HG03280 (cell line): ENCODE data around the gene MED4.
"Not testable (repeated sequence)": the region's sequence is repeated elsewhere in the genome, so short reads cannot be mapped to it uniquely, and the experiment has no call there.

Source experiments
- ATAC-seq: cut with Tn5 transposase; IDR thresholded peaks from one replicate; pipeline ENCODE4 v1.9.1; 2021; ENCODE audit warnings: mild to moderate bottlenecking, moderate library complexity; ENCODE audit not compliant: unreplicated experiment

Gene MED4

GRCh38 chr13:48096670-48097069 is 1.8 kb upstream of the MED4 start:
- ATAC-seq: no peak

DNA sequence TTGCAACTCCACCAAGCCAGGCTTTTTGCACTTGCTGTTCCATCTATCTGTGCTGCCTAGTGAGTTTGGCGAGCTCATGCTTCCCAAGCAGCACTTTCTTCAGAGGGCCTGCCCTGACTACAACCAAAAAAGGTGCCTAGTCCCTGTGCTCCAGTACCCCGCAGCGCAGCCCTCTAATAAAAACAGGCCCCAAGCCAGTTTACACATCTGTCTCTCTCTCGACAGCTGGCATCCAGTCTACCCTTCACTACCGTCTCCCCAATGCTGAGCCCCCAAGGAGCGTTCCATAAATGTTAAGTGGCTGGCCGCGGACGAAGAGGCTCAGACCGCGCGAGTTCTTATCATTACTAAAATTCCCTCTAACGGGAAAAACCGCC is 512 bp downstream of the MED4 start:
- peak; percentile 16 for ATAC-seq

GRCh38 chr13:48093588-48093987 is 1.3 kb downstream of the MED4 start:
- no peak for ATAC-seq

- no peak for ATAC-seq
Measured at GRCh38 chr13:48086272-48086671, 8.6 kb downstream of the MED4 start.

DNA sequence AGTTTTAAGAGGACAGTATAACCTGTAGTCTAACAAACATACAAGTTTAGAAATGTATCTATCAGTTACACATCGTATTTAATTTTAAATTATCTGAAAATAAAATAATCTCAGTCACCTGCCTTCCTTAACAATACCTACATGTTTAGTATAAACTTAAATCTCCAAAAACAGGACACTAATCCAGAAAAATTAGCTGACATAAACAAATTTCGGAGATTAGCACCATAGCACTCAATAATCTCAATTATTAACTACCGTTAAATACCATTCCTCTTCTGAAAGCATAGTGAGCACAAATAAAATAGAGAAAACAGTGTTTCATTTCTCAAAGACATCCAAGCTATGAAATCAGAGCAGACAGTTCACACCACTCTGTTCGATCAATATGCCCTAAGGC is 13.2 kb downstream of the MED4 start:
- ATAC-seq: no peak

- peak; percentile 95 for ATAC-seq
Measured at GRCh38 chr13:48078251-48078656, 16.6 kb downstream of the MED4 start.

- ATAC-seq: no peak
Measured at GRCh38 chr13:48074006-48074405, 20.9 kb downstream of the MED4 start.

DNA sequence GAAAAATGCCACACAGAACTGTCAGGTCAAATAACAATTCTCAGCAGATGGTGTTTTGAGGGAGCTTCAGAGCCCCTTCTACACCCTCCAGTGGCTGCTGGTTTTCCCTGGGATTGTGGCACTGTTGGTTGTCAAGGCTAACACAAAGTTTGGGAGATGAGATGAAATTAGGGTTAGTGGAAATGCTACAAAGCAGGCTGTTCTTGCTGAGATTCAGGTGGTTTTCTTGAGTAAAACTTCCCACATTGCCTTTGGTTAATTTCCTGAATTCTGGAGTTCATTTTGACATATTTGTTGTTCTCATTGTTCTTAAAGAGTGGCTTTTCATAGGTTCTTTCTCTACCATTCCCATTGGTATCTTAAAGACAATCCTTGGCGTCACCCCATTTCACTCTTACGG is 22.1 kb downstream of the MED4 start:
- no peak for ATAC-seq

DNA sequence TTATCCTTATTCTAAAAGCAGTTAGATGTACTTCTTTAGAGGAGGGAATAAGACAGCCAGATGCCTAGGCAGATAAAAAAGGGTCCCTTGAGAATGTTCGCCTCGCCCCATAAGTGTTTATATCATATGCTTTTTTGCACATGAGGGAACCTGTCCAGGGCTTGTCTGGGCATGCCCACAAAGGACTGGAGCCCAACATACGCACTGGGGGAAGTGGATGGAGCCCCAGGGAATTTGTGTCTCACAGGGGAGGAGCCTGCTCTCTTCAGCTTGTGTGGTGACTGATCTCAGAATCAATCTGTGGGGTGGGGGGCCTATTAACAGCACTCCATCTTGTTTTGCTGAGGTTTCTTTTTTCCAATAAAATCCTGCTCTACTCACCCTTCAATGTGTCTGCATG is 22.6 kb downstream of the MED4 start:
- no peak for ATAC-seq

DNA sequence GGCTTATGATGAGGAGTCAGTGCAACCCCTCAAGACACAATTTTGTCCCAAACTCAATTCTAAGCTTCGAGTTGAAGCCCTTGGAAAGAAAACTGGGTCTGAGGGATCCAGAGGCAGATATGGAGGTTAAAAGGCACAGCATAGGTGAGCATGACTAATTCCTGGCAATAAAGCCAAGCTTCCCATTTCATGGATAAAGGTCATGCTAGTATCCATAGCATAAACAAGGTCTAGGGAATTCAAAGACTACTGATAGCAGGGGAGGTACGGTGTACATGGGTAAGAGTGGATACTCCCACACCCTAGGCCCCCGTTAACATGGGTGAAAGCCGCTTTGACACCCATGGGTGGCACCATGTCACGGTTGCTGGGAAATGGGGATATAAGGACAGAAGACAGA is 24.0 kb downstream of the MED4 start:
- no peak for ATAC-seq

DNA sequence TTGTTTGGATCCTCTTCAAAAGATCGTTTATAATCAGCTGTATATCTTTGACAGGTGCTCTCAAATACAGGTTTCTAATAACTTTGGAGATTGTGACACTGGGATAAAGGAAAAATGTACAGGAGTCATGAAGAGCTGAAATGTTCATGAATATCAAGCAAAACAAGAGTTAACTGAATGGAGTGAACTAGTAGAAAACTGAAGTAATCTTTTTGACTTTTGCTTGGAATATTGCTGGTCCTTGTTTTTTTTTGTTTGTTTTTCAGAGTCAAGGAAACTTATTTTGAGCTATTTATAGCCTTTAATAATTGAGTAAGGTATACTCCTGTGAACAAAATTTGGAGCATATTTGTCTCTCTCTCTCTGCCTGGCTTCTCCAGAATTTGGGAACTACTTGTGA is 25.3 kb downstream of the MED4 start:
- ATAC-seq: no peak

DNA sequence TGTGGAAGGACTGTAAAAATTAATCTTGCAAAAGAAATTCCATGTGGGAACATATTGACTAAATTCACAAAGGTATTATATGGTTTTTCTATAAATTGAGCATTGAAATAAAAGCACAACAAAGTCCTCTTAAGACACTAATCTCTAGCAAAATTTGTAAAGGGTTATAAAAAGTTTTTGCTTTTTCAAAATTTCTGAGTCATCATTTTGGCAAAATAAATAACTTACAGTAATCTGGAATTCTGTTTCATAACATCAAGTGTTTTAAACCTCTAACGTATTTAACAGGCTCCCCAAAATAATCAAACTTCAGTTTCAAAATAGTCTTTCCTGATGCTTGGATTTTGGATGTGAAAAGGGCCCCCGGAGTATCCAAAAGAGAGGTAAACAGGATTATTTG is 26.0 kb downstream of the MED4 start:
- ATAC-seq: no peak

GRCh38 chr13:48068036-48068435 is 26.9 kb downstream of the MED4 start:
- ATAC-seq: no peak

DNA sequence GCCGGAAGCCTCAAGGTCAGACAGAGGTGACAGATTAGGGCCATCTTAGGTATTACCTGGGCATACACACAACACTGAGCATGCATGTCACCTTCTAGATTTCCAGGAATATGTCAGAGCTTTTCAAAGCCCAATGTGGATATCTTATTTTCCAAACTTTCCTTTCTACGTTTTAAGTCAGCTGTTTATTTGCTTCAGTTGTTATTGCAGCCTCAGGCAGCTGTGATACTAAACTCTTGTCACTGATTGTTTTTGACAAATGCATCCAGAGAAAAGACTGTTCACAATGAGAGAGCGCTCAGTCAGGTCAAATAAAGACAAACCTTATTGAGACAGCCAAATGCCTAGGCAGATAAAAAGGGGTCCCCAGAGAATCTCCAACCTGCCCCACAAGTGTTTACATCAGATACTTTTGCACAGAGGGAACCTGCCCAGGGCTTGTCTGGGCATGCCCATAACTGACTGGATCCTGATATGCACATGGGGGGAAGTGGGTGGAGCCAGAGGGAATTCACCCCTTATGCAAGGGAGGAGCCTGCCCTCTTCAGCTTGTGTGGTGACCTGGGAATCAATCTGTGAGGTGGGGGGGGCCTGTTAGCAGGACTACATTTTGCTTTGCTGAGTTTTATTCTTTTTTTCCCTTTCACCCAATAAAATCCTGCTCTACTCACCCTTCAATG is 28.5 kb downstream of the MED4 start:
- no peak for ATAC-seq

DNA sequence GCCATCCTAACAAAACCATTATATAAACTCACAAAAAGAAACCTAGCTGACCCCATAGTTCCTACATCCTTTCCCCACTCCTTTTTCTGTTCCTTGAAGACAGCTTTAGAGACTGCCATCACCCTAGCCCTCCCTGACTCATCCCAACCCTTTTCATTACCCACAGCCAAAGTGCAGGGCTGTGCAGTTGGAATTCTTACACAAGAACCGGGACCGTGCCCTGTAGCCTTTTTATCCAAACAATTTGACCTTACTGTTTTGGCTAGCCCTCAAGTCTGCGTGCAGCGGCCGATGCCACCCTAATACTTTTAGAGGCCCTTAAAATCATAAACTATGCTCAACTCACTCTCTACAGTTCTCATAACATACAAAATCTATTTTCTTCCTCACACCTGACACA is 35.0 kb downstream of the MED4 start:
- ATAC-seq: not testable (repeated sequence)

- ATAC-seq: not testable (repeated sequence)
Measured at GRCh38 chr13:48058536-48058935, 36.4 kb downstream of the MED4 start.

- ATAC-seq: no peak
Measured at GRCh38 chr13:48055712-48056111, 39.2 kb downstream of the MED4 start.

DNA sequence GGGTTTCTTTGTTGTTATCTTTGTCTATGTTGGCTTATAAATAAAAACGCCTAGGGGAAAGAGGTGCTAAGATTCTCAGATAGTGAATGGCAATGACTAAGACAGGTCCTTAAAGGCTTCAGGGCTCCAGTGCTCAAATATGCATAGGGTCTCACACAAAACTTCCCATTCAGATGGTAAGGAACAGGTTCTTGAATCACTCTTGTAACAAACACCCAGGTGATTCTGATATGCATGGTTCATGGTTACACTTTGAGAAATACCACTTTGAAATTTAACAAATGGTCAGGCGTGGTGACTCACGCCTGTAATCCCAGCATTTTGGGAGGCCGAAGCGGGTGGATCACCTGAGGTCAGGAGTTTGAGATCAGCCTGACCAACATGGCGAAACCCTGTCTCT is 40.3 kb downstream of the MED4 start:
- no peak for ATAC-seq

GRCh38 chr13:48050550-48050949 is 44.4 kb downstream of the MED4 start:
- no peak for ATAC-seq

GRCh38 chr13:48043789-48044503 is 51.0 kb downstream of the MED4 start:
- ATAC-seq: no peak

GRCh38 chr13:48042894-48043293 is 52.0 kb downstream of the MED4 start:
- no peak for ATAC-seq

DNA sequence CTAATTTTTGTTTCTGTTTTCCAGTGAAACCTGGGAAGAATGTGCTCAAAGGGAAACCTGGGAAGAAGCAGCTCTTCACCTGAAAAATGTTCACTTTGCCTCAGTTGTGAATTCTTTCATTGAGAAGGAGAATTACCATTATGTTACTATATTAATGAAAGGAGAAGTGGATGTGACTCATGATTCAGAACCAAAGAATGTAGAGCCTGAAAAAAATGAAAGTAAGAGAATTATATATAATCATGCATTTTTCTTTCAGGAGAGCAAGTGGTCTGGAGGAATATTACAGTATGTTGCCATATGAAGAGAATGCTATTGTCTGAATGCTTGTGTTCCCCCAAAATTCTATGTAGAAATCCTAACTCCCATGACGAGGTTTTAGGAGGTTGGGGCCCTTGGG is 54.0 kb downstream of the MED4 start:
- ATAC-seq: no peak

- no peak for ATAC-seq
Measured at GRCh38 chr13:48040049-48040448, 54.9 kb downstream of the MED4 start.
